ENCODE measurements around the gene EXD2.

- TF ChIP-seq CTCF (IDR thresholded peaks at IDR 0.05; ENCODE audit: low read depth, low read length, poor library complexity, severe bottlenecking), result no peak
- no peak for TF ChIP-seq EZH2phosphoT487 (IDR thresholded peaks at IDR 0.05; ENCODE audit: borderline replicate concordance, low read length)
These were observed 46.3 kb downstream of the EXD2 start for GRCh38 chr14:69237584-69237983.
